Fibroblast of skin of right biceps (primary cell): ENCODE results near the gene CTSW.
A peak's percentile ranks its signal among the peaks of the same experiment; 100 is the strongest.

Experiments
- DNase-seq: peaks from one replicate; pipeline ENCODE4 v3.0.0-alpha.2; 2013

Gene CTSW

GRCh38 chr11:65868076-65868667 is 11.5 kb upstream of the CTSW start:
- DNase-seq = no peak

GRCh38 chr11:65868907-65869306 is 10.7 kb upstream of the CTSW start:
- DNase-seq = no peak

- DNase-seq = no peak
Observed at GRCh38 chr11:65869643-65870306, 9.9 kb upstream of the CTSW start.

GRCh38 chr11:65870307-65870658 is 9.4 kb upstream of the CTSW start:
- DNase-seq = no peak

- DNase-seq = no peak
Observed at GRCh38 chr11:65870706-65871681, 8.6 kb upstream of the CTSW start.

- peak; percentile 42 for DNase-seq
Observed at GRCh38 chr11:65871811-65872548, 7.7 kb upstream of the CTSW start.

GRCh38 chr11:65872586-65873317 is 6.9 kb upstream of the CTSW start, which contains the start of gene EFEMP2:
TSS of gene EFEMP2 (minus strand) at chr11:65872800. CDS start at chr11:65872354, 446 bp downstream.
- peak; percentile 73 for DNase-seq

- peak; percentile 93 for DNase-seq
Observed at GRCh38 chr11:65873318-65874156, 6.1 kb upstream of the CTSW start.

- no peak for DNase-seq
Observed at GRCh38 chr11:65880027-65880426, 390 bp downstream of the CTSW start.

GRCh38 chr11:65880844-65881421 is 1.3 kb downstream of the CTSW start:
- DNase-seq = no peak

GRCh38 chr11:65882120-65883057 is 2.8 kb downstream of the CTSW start:
- no peak for DNase-seq

GRCh38 chr11:65883058-65883761 is 3.6 kb downstream of the CTSW start:
- no peak for DNase-seq

- DNase-seq = no peak
Observed at GRCh38 chr11:65883786-65884715, 4.4 kb downstream of the CTSW start.

GRCh38 chr11:65884716-65885092 is 5.1 kb downstream of the CTSW start:
- peak; percentile 67 for DNase-seq

GRCh38 chr11:65885231-65885630 is 5.6 kb downstream of the CTSW start:
- DNase-seq = no peak

GRCh38 chr11:65885808-65886536 is 6.3 kb downstream of the CTSW start:
- DNase-seq = no peak
